SU-DHL-6 (cell line): ENCODE measurements around the gene TTI1.

Experiments used
- CTCF ChIP-seq: fragments of 200-600 bp; sonication (generic); IDR thresholded peaks from one replicate; pipeline ENCODE4 v1.5.1; 2017; ENCODE audit warnings: antibody characterized with exemption, mild to moderate bottlenecking, low read length, moderate library complexity; ENCODE audit not compliant: insufficient read depth, poor library complexity, severe bottlenecking
- EZH2phosphoT487 ChIP-seq: fragments of 200-600 bp; sonication (generic), shearing (Covaris generic); conservative IDR thresholded peaks from 2 replicates; pipeline ENCODE4 v1.6.1; 2018; ENCODE audit warnings: mild to moderate bottlenecking, antibody characterized with exemption, low read length, moderate library complexity, mixed read lengths

DNA sequence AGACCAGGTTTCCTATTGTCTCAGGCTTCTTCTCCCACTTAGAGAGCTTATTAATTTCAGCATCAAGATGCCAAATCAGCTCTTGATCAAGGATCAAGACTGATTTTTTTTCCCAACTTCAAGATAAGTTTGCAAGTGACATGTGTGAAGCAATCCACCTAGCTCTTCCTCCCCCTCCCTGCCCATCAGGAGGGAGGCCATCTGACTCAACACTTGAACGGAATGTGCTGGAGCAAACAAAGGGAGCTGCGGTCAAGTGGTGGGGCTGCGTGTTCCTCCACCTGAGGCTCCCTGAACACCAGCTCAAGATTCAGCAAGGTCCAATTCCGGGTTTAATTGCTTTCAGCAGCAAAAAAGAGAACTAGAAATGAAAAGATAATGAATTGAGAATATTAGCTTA, 38.7 kb downstream of the TTI1 start:
- no peak for TF ChIP-seq CTCF
- TF ChIP-seq EZH2phosphoT487 = no peak
